Measurements from ENCODE around the gene CHST2.

CHST2 gene

GRCh38 chr3:143098032-143098764 is 21.4 kb upstream of the CHST2 start:
- no peak for DNase-seq

- DNase-seq = no peak
These were observed 20.4 kb upstream of the CHST2 start for GRCh38 chr3:143099210-143099609.

GRCh38 chr3:143099690-143100089 is 19.9 kb upstream of the CHST2 start:
- no peak for DNase-seq

GRCh38 chr3:143100451-143100850 is 19.1 kb upstream of the CHST2 start:
- no peak for DNase-seq

GRCh38 chr3:143101792-143102381 is 17.7 kb upstream of the CHST2 start:
- no peak for DNase-seq

GRCh38 chr3:143103652-143104051 is 15.9 kb upstream of the CHST2 start:
- DNase-seq = no peak

DNA sequence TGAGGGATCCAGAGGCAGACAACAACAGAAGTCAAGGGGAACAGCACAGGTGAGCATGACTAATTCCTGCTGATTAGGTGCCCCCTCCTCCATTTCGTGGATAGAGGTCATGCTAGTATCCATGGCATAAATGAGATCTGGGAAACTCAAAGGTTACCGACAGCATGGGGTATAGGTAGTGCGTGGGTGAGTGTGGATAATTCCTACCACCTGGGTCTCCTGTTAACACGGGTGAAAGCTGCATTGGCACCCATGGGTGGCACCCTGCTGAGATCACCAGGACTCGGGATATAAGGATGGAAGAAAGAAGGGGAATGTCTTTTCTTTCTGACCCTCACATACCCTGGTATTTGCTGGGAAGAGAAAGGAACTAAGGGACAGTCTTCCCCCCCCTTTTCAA is 14.4 kb upstream of the CHST2 start:
- DNase-seq = no peak

DNA sequence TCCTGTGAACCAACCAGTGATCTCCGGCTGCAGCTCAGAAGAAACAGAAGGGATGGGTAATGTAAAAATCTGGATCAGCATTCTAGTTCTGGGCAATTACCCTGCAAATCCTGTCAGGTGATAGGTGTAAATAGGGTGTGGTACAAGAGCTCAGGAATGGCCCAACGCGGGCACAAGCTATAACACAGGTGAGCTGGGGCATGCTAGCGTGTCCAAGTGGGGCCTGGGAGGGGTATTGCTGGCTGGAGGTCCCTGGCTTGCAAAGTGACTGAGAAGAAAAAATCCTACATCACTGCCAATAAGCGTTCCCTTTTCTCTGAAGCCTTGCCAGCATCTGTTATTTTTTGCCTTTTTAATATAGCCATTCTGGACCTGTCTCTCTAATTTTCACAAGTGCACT is 9.7 kb upstream of the CHST2 start:
- DNase-seq = no peak

GRCh38 chr3:143110371-143110770 is 9.2 kb upstream of the CHST2 start:
- no peak for DNase-seq

DNA sequence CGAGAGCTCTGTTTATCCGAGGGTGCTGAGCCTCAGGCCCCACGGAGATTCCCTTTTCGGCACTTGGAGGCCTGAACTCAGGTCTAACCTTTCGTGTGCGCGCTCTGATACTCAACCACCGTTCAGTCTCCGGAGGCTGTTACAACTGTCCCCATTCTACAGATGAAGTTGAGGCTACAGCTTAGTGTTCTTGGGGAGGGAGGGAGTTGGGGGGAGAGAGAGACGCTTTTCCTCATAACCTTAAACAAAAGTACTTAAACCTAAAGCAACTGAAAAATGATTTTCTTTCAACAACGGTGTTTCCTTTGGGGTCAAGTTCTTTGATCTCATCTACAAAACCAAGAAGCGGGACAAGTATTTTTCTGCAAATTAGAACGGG is 952 bp upstream of the CHST2 start:
- DNase-seq = no peak

- peak in 3 of 5 experiments; percentile 12 to 52 (median 19) for DNase-seq
These were observed 574 bp downstream of the CHST2 start for GRCh38 chr3:143119974-143120715.

DNA sequence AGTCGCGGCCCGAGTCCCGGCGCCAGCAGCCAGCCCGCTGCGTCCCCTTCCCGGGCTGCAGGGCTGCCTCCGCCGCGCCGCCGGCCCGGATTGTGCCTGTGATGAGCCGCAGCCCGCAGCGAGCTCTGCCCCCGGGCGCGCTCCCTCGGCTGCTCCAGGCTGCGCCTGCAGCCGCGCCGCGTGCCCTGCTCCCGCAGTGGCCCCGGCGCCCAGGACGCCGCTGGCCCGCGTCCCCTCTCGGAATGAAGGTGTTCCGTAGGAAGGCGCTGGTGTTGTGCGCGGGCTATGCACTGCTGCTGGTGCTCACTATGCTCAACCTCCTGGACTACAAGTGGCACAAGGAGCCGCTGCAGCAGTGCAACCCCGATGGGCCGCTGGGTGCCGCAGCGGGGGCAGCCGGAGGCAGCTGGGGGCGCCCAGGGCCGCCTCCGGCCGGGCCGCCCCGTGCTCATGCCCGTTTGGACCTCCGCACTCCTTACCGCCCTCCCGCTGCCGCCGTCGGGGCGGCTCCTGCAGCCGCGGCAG is 1.2 kb downstream of the CHST2 start:
- peak in 3 of 5 experiments; percentile 6 to 74 (median 26) for DNase-seq

- DNase-seq = peak; percentile 19 to 90 (median 50)
These were observed 1.9 kb downstream of the CHST2 start for GRCh38 chr3:143121241-143122088.

DNA sequence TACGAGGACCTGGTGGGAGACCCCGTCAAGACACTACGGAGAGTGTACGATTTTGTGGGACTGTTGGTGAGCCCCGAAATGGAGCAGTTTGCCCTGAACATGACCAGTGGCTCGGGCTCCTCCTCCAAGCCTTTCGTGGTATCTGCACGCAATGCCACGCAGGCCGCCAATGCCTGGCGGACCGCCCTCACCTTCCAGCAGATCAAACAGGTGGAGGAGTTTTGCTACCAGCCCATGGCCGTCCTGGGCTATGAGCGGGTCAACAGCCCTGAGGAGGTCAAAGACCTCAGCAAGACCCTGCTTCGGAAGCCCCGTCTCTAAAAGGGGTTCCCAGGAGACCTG is 2.5 kb downstream of the CHST2 start:
- no peak for DNase-seq

GRCh38 chr3:143122608-143123352 is 3.2 kb downstream of the CHST2 start:
- DNase-seq = no peak

DNA sequence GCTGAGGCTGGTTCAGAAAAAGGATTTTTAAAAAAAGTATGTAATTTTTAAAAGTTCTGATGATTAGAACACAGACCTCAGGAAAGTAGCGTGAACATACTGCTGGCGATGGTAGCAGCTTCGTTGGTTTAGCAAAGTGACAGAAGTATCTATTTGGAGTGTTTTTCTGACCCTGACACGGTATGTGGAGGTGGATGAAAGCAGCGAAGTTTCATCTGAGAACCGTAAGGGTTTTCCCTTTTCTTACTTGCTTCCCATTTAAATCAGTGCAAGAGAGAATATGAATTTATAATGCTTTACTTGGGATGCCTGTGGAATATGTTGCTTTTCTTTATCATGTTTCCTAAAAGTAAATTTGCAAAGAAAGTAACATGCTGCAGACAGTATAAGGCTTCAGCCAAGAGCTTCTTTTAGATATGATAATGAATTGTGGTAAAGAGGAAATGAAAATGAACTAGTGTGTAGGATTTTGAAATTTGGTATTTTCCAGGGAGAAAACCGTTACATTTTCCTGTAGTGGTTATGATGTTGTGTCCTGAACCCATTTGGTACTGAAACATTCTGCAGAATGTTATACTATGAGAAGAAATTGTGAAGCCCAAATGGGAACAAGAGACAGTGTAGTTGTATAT is 3.9 kb downstream of the CHST2 start:
- no peak for DNase-seq

DNA sequence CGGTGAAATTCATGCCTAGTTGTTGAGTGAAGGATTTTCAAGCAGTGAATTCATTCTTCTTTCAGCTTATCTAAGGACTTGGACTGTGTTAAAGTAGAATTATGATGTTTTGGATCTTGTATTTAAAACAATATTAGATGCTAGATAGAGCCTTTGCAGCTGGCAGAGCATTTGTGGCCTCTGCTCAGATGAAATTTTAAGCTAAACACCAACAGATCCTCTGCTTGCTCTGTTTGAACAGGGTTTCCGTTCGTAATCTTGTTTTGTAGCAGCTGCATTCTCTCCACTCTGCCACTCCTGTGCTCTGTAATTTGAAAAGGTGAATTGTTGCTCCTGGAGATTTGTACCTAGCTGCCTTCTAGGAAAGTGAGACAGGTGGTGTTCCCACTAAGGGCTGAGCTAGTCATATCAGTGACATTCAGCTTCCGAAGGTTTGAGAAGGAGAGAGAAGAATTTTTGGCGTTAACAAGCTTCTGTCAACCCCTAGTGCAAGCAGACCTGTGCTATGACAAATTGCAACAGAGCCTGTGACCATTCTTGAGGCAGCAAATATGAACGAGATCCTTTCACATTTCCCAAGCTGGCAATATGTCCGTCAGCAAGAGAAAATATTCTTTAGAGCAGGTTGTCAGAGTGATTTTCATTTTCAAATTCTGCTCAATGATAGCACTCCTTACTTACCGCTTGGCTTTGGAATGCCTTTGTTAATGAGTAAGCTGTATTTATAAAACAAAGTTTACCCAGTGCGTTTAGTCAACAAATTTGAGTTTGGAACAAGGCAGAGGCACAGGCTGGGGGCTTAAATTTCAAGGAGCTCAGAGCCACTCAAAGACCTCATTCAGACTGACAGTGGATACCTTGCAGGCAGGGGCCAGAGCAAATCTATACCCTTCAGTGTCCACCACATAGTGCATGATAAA is 5.3 kb downstream of the CHST2 start:
- DNase-seq = no peak

DNA sequence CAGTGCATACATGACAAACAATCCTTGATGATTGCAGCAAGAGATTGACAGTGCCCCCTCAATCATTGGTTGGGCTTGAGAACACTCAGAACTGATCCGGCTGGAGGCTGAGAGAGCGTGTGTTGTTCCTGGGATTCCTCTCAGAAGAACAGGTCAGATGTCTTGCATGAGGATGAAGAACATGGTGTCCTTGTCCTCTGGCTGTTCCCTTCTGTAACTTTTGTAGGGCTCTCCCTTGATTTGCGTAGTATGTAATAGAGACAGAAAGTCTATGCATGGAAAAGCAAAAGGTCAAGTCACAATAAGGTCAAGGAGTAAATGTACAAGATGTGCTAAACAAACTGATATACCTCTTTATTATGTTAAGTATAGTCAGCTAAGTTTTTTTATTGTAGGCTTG is 8.2 kb downstream of the CHST2 start:
- no peak for DNase-seq

GRCh38 chr3:143128227-143128955 is 8.8 kb downstream of the CHST2 start:
- DNase-seq = no peak

All from T-helper 2 cell (primary cell).